K562 (cell line): ENCODE results near the gene CD300H. TPM values are rescaled to one million over a fixed set of nuclear protein-coding genes. Genes with fewer than 3 reads are reported as not detected.
A peak's percentile ranks its signal among the peaks of the same experiment; 100 is the strongest.

Source experiments
- ATAC-seq: fragments of 200-7000 bp; cut with Tn5 transposase; 3 replicates; pipeline ENCODE4 v1.9.1; 2020; ENCODE audit warnings: moderate library complexity
- BruUV-seq: library from RNA; stranded (reverse); fragments of 400-500 nt; replicated peaks from 2 replicates; lab custom pipeline; 2021; lab: Mats Ljungman, UMichigan
- CTCF ChIA-PET: fragments of 300-600 bp; formaldehyde crosslinking; extraction: SDS; loops from one replicate; lab custom pipeline; 2021; ENCODE audit warnings: low intra/inter-chr PET ratio; lab: Yijun Ruan, JAX
- POLR2A ChIA-PET: fragments of 300-600, 350-650 bp; sonication (Branson Sonifier 250); formaldehyde crosslinking; extraction: SDS; loops from one replicate; lab custom pipeline; 2021; ENCODE audit warnings: antibody characterized with exemption, inconsistent platforms; lab: Yijun Ruan, JAX
- DNase-seq, 4 experiments: peaks; one replicate each; pipeline versions ENCODE4 v3.0.0 to v3.0.0-alpha.2; 2011 to 2018; ENCODE audit warnings: low spot score in 3 of 4, mixed read lengths in 3 of 4; ENCODE audit errors: extremely low read depth in 1 of 4
- FAIRE-seq: peaks from 2 replicates; lab custom pipeline; 2011; peaks lifted over from hg19 to GRCh38; lab: Jason Lieb, UNC
- H2AFZ ChIP-seq: 2 replicates; pipeline ENCODE4 v1.6.0; 2011; ENCODE audit warnings: low read depth, low read length, control low read depth, inconsistent platforms
- H3K27ac ChIP-seq: fragments of 200-600 bp; 3 replicates; pipeline ENCODE4 v1.8.0; 2011; ENCODE audit warnings: low read depth, mild to moderate bottlenecking, control low read depth, inconsistent platforms, low read length, moderate library complexity, mixed read lengths; ENCODE audit errors: extremely low read depth
- H3K27me3 ChIP-seq, 2 experiments: fragments of 300-600 bp in 1 of 2; 2 replicates in 1 of 2; 3 replicates in 1 of 2; pipeline versions ENCODE4 v1.6.0 to v1.8.0; 2011; ENCODE audit warnings: inconsistent platforms in 2 of 2, low read length in 2 of 2, mild to moderate bottlenecking in 1 of 2, mixed read lengths in 1 of 2, moderate library complexity in 1 of 2; ENCODE audit not compliant: control insufficient read depth in 2 of 2, insufficient read depth in 2 of 2
- H3K36me3 ChIP-seq: fragments of 300-600 bp; 3 replicates; pipeline ENCODE4 v1.8.0; 2011; ENCODE audit warnings: mild to moderate bottlenecking, low read length, inconsistent platforms; ENCODE audit not compliant: control insufficient read depth, insufficient read depth
- H3K4me1 ChIP-seq, 2 experiments: fragments of 200-600 bp in 1 of 2; replicated peaks in 1 of 2; 2 replicates in 1 of 2; 3 replicates in 1 of 2; pipeline versions ENCODE4 v1.5.1 to v1.8.0; 2011; ENCODE audit warnings: inconsistent platforms in 2 of 2, low read length in 2 of 2, mild to moderate bottlenecking in 1 of 2, mixed read lengths in 1 of 2, moderate library complexity in 1 of 2; ENCODE audit not compliant: control insufficient read depth in 2 of 2, insufficient read depth in 2 of 2
- H3K4me2 ChIP-seq: 2 replicates; pipeline ENCODE4 v1.6.1; 2011; ENCODE audit warnings: low read length, control low read depth, inconsistent platforms, mixed read lengths; ENCODE audit not compliant: insufficient read depth
- H3K4me3 ChIP-seq: fragments of 200-600 bp; sonication (generic), shearing (Covaris generic); 2 replicates; pipeline ENCODE4 v1.5.1; 2016; ENCODE audit warnings: control low read depth, inconsistent platforms
- H3K79me2 ChIP-seq: fragments of 200-600 bp; 3 replicates; pipeline ENCODE4 v1.8.0; 2011; ENCODE audit warnings: low read length, inconsistent platforms; ENCODE audit not compliant: control insufficient read depth, insufficient read depth
- H3K9ac ChIP-seq, 2 experiments: 2 replicates each; pipeline versions ENCODE4 v1.6.0 to v1.6.1; 2011; ENCODE audit warnings: low read depth in 2 of 2, low read length in 2 of 2, control low read depth in 1 of 2, inconsistent platforms in 1 of 2, mild to moderate bottlenecking in 1 of 2, mixed read lengths in 1 of 2; ENCODE audit not compliant: insufficient read depth in 1 of 2
- H3K9me1 ChIP-seq: one replicate; pipeline ENCODE4 v1.6.0; 2011; ENCODE audit warnings: inconsistent platforms, mild to moderate bottlenecking, low read length, moderate library complexity; ENCODE audit not compliant: control insufficient read depth, insufficient read depth
- H3K9me3 ChIP-seq: replicated peaks from 2 replicates; pipeline ENCODE4 v1.5.1; 2011; ENCODE audit warnings: low read depth, low read length, inconsistent platforms; ENCODE audit not compliant: control insufficient read depth, insufficient read depth
- H4K20me1 ChIP-seq: replicated peaks from 2 replicates; pipeline ENCODE4 v1.6.1; 2011; ENCODE audit warnings: low read length, inconsistent platforms, mixed read lengths; ENCODE audit not compliant: control insufficient read depth, insufficient read depth
- ELF4 ChIP-seq: fragments of 450-650 bp; formaldehyde crosslinking; IDR thresholded peaks from 2 replicates; pipeline ENCODE4 v1.4.0; 2022; ENCODE audit warnings: missing genetic modification characterization
- ETS2 ChIP-seq: IDR thresholded peaks from 2 replicates; pipeline ENCODE4 v1.6.1; 2016; ENCODE audit warnings: borderline replicate concordance, missing genetic modification characterization, mild to moderate bottlenecking, moderate library complexity, missing compliant biosample characterization; ENCODE audit not compliant: poor library complexity, severe bottlenecking
- OTX1 ChIP-seq: fragments of 450-650 bp; formaldehyde crosslinking; IDR thresholded peaks from 2 replicates; pipeline ENCODE4 v1.4.0; 2022; ENCODE audit warnings: mild to moderate bottlenecking
- ZNF165 ChIP-seq: fragments of 250-450 bp; sonication (Bioruptor Pico); IDR thresholded peaks from 2 replicates; pipeline ENCODE4 v1.4.0; 2020; ENCODE audit warnings: borderline replicate concordance
- WGBS: fragments of 100-300 bp; shearing (Covaris generic); methylation state at CpG from one replicate; pipeline ENCODE4 v1.1.6; 2016; ENCODE audit warnings: low coverage, mixed read lengths; ENCODE audit not compliant: insufficient coverage; ENCODE audit errors: missing lambda C conversion rate; 5-methylcytosine and 5-hydroxymethylcytosine counted together
- in situ Hi-C: fragments of 300-500 bp; cut with MboI; formaldehyde crosslinking; loops from 4 replicates; pipeline ENCODE4 v1.15.0; 2018; ENCODE audit warnings: inconsistent platforms, mixed read lengths
- intact Hi-C: fragments of 100-400 bp; cut with micrococcal nuclease; formaldehyde crosslinking; loops from 2 replicates; pipeline ENCODE4 v1.14.2; 2022
- polyA plus RNA-seq, 8 experiments: library from polyadenylated mRNA; depleted of rRNA in 4 of 8; stranded (reverse) in 5 of 8; unstranded in 3 of 8; fragments of >200 nt; fragmentation: Nextera tagmentation in 2 of 8; fragmentation: Illumina TruSeq in 1 of 8; extraction: Ambion mirVana in 2 of 8; extraction: Trizol in 1 of 8; gene quantifications; 2 replicates each; pipeline versions ENCODE4 v1.2.1 to v1.2.3, GENCODE V29; 2011 to 2014; ENCODE audit warnings: inconsistent platforms in 1 of 8, missing spikeins in 1 of 8
- total RNA-seq, 7 experiments: library from RNA; depleted of rRNA in 6 of 7; stranded (reverse); fragments of >200 nt in 6 of 7; fragmentation: Illumina TruSeq in 2 of 7; extraction: Trizol in 2 of 7; gene quantifications; 2 replicates each; pipeline versions ENCODE4 v1.2.1 to v1.2.3, GENCODE V29; 2011 to 2021; ENCODE audit warnings: low replicate concordance in 1 of 7
- TF ChIP-seq, protein P1 (sequence below): conservative IDR thresholded peaks from 2 replicates; pipeline ENCODE4 v1.6.1; 2011; ENCODE audit warnings: low read depth, mild to moderate bottlenecking, low read length; ENCODE audit not compliant: control insufficient read depth

CD300H gene
- total and polyA plus RNA-seq, 9 of the 15 experiments (the other 6 are each of a cell fraction or from before 2014, with no cell fraction given): not detected

DNA sequence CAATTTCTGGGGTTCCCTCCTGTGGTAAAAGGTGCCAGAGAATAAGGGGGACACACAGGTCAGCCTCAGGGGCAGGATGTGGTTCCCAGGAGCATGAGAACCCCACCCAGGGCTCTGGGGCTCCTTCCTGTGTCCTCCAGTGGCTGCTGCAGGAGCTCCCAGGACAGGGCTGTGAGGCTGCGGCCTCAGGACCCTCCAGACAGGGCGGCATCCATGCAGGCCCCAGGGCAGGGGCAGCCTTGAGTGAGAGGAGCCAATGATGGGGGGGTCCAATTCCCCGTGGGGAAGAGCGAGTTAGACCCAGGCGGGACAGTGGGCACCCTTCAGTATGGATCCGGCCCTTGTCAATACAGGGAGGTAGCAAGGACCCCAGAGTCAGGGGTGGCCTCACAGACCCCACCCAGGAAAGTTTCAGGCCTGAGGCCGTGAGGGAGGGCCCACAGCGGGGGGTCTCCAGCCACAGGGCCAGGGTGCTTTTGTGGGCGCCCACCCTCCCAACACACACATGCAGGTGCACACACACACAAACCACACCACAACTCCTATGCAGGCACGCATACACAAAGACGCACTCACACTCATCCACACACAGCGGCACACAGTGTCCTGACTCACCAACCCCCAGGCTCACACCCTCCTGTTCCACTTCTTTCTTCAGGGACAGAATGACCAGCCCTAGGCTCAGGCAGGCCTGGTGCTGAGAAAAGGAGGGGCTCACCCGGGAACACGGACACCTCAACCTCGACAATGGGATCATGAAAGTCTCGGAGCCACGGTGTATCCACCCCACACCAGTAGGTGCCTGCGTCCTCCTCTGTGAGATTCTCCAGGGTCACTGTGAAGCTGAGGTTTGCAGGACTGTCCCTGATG lies 23.2 kb downstream of the CD300H start:
- Histone ChIP-seq H3K27me3 (peaks cover 0 to 82% of the 10 kb centered on the region in 2 experiments; a peak in 2 of 5 replicates), H3K4me3 (no peak overlapping the region), H3K4me2 (no peak overlapping the region), H3K27ac (no peak overlapping the region), H2AFZ (no peak overlapping the region), H3K4me1 (no peaks in the 10 kb centered on the region; a peak in 1 of 5 replicates), H3K9ac (no peak overlapping the region), H4K20me1 (no peaks in the 10 kb centered on the region; the same call in none of the 2 replicates), H3K36me3 (no peaks in the 10 kb centered on the region), H3K9me3 (no peaks in the 10 kb centered on the region), H3K9me1 (no peaks in the 10 kb centered on the region), H3K79me2 (no peaks in the 10 kb centered on the region)
- no peak for TF ChIP-seq ETS2 (tag)
- TF ChIP-seq, protein P1, sequence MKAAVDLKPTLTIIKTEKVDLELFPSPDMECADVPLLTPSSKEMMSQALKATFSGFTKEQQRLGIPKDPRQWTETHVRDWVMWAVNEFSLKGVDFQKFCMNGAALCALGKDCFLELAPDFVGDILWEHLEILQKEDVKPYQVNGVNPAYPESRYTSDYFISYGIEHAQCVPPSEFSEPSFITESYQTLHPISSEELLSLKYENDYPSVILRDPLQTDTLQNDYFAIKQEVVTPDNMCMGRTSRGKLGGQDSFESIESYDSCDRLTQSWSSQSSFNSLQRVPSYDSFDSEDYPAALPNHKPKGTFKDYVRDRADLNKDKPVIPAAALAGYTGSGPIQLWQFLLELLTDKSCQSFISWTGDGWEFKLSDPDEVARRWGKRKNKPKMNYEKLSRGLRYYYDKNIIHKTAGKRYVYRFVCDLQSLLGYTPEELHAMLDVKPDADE: no peak
- TF ChIP-seq OTX1: no peak
- no peak for TF ChIP-seq ZNF165 (CRISPR knock-in tag)
- TF ChIP-seq ELF4 (CRISPR knock-in tag): no peak
- in situ Hi-C loops: no loop called here
- ATAC-seq (peak; percentile 32; the same call in 2 of the 3 replicates), FAIRE-seq (no peak), DNase-seq (no peak)
- POLR2A ChIA-PET: no interaction called here
- CTCF ChIA-PET: no interaction called here
- intact Hi-C loops: no loop called here
- WGBS: 2% methylated on average over 18 of the region's 18 CpGs
- BruUV-seq: no TSS peak
